ENCODE results near the gene CHMP3.

The CHMP3 gene

DNA sequence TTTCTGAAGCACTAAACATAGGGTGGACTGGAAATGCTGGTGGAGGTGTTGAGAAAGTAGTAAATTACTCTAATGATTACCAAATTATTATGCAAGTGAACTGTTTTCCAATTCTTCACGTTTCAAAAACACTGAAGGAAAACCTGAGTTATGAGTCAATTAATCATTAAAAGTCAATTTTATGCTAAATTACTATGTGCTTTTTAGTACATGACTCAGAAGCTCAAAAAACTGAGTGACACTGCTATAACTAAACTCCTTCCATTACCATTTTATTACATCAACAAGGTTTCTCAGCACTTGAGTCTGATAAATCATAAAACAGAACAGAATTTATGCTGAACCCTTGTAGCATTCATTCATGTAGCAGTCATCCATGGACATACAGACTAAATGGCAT, 20.4 kb downstream of the CHMP3 start:
- WGBS, 2 donors (ENCODE audit: extremely low coverage in 2 of 2, insufficient read length in 2 of 2, insufficient replicate concordance in 1 of 2): no CpG with 5 or more reads among the region's 1 CpG
- no peak overlapping the region for H3K4ac ChIP-seq (ENCODE audit: low read length)
- H3K9ac ChIP-seq (ENCODE audit: low read depth, low read length, poor library complexity): no peak overlapping the region
- H3K27me3 ChIP-seq (ENCODE audit: control insufficient read depth in 3 of 3, insufficient read depth in 3 of 3, low read depth in 1 of 3, low read length in 3 of 3): no peaks in the 10 kb centered on the region
- no peaks in the 10 kb centered on the region for H3K4me1 ChIP-seq (ENCODE audit: control insufficient read depth in 2 of 2, insufficient read depth in 1 of 2, low read depth in 1 of 2, low read length in 2 of 2)
- peaks cover 0 to 24% of the 10 kb centered on the region in 2 donors for H3K9me3 ChIP-seq (replicated peaks in 1 of 2; ENCODE audit: control insufficient read depth in 2 of 2, insufficient read depth in 1 of 2, low read depth in 1 of 2, low read length in 2 of 2)
- H3K4me2 ChIP-seq (ENCODE audit: insufficient read depth, low read length, poor library complexity, severe bottlenecking): no peak overlapping the region
- DNase-seq (ENCODE audit: low spot score): no peak
- H2BK15ac ChIP-seq (ENCODE audit: low read length): no peak overlapping the region
- no peaks in the 10 kb centered on the region for H3K79me1 ChIP-seq (ENCODE audit: low read depth, low read length)
- no peak overlapping the region for H3K27ac ChIP-seq (replicated peaks; ENCODE audit: low read length)
- no peak overlapping the region for H2BK5ac ChIP-seq (ENCODE audit: low read length)
- no peak overlapping the region for H3K4me3 ChIP-seq (ENCODE audit: low read length in 2 of 2)
- H2AFZ ChIP-seq (ENCODE audit: low read length): no peak overlapping the region
- H3K14ac ChIP-seq (ENCODE audit: low read length): no peak overlapping the region
- H3K36me3 ChIP-seq (replicated peaks in 1 of 2; ENCODE audit: control insufficient read depth in 2 of 2, insufficient read depth in 2 of 2, low read length in 2 of 2): peaks cover 0 to 5% of the 10 kb centered on the region in 2 donors
- H4K91ac ChIP-seq (ENCODE audit: low read depth, low read length, poor library complexity): no peak overlapping the region
- no peak overlapping the region for H2AK5ac ChIP-seq (ENCODE audit: low read depth, low read length)
- no peak overlapping the region for H4K8ac ChIP-seq (ENCODE audit: low read depth, low read length)
- H2BK12ac ChIP-seq (ENCODE audit: low read length): no peak overlapping the region
- H3K23ac ChIP-seq (ENCODE audit: low read depth, low read length, poor library complexity): no peak overlapping the region
- H3K18ac ChIP-seq (ENCODE audit: low read length): no peak overlapping the region
- H2BK120ac ChIP-seq (ENCODE audit: low read depth, low read length): no peak overlapping the region

DNA sequence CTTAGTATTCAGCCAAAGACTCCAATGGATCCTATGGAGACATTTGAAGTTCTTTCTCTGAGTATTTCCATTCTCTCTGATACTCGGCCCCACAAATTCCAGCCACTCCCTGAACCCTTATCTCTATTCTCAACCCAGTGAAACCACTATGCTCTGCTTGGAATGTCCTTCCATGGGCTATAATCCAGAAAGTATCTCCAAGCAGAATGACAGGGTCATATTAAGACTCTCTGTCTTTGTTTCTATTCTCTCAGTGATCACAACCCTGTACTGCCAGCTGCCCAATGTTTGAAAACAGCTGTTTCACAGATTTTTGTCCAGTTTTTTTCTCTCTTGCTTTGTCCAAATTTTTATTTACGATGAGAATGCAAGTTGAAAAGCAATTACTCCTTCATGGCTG, 21.9 kb downstream of the CHMP3 start:
- Histone ChIP-seq H3K4ac (ENCODE audit: low read length) (no peak overlapping the region), H2BK120ac (ENCODE audit: low read depth, low read length) (no peak overlapping the region), H3K18ac (ENCODE audit: low read length) (no peak overlapping the region), H4K91ac (ENCODE audit: low read depth, low read length, poor library complexity) (no peak overlapping the region), H2BK5ac (ENCODE audit: low read length) (no peak overlapping the region), H3K14ac (ENCODE audit: low read length) (no peak overlapping the region), H3K4me2 (ENCODE audit: insufficient read depth, low read length, poor library complexity, severe bottlenecking) (no peak overlapping the region), H3K4me1 (ENCODE audit: control insufficient read depth in 2 of 2, insufficient read depth in 1 of 2, low read depth in 1 of 2, low read length in 2 of 2) (no peaks in the 10 kb centered on the region), H4K8ac (ENCODE audit: low read depth, low read length) (no peak overlapping the region), H3K9ac (ENCODE audit: low read depth, low read length, poor library complexity) (no peak overlapping the region), H3K36me3 (replicated peaks in 1 of 2; ENCODE audit: control insufficient read depth in 2 of 2, insufficient read depth in 2 of 2, low read length in 2 of 2) (peaks cover 0 to 3% of the 10 kb centered on the region in 2 donors), H2AK5ac (ENCODE audit: low read depth, low read length) (no peak overlapping the region), H3K79me1 (ENCODE audit: low read depth, low read length) (no peaks in the 10 kb centered on the region), H2AFZ (ENCODE audit: low read length) (no peak overlapping the region), H2BK15ac (ENCODE audit: low read length) (no peak overlapping the region), H3K9me3 (replicated peaks in 1 of 2; ENCODE audit: control insufficient read depth in 2 of 2, insufficient read depth in 1 of 2, low read depth in 1 of 2, low read length in 2 of 2) (peaks cover 0 to 9% of the 10 kb centered on the region in 2 donors), H2BK12ac (ENCODE audit: low read length) (no peak overlapping the region), H3K4me3 (ENCODE audit: low read length in 2 of 2) (no peak overlapping the region), H3K27ac (replicated peaks; ENCODE audit: low read length) (no peak overlapping the region), H3K23ac (ENCODE audit: low read depth, low read length, poor library complexity) (no peak overlapping the region), H3K27me3 (ENCODE audit: control insufficient read depth in 3 of 3, insufficient read depth in 3 of 3, low read depth in 1 of 3, low read length in 3 of 3) (no peaks in the 10 kb centered on the region)
- WGBS, 2 donors (ENCODE audit: extremely low coverage in 2 of 2, insufficient read length in 2 of 2, insufficient replicate concordance in 1 of 2): no CpG with 5 or more reads among the region's 2 CpGs
- DNase-seq (ENCODE audit: low spot score): no peak

DNA sequence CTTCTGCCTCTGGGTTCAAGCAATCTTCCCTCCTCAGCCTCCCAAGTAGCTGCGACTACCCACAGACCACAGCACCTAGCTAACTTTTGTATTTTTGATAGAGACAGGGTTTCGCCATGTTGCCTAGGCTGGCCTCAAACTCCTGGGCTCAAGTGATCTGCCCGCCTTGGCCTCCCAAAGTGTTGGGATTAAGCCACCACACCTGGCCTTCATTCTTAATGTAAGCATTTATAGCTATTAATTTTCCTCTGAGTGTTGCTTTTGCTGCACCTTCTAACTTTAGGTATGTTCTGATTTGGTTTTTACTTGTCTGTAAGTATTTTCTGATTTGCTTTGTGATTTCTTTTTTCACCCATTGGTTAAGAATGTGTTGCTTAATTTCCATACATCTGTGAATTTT, 29.7 kb downstream of the CHMP3 start:
- Histone ChIP-seq H3K4me2 (ENCODE audit: insufficient read depth, low read length, poor library complexity, severe bottlenecking) (no peak overlapping the region), H2BK15ac (ENCODE audit: low read length) (no peak overlapping the region)
- WGBS, 2 donors (ENCODE audit: extremely low coverage in 2 of 2, insufficient read length in 2 of 2, insufficient replicate concordance in 1 of 2): no CpG with 5 or more reads among the region's 3 CpGs

DNA sequence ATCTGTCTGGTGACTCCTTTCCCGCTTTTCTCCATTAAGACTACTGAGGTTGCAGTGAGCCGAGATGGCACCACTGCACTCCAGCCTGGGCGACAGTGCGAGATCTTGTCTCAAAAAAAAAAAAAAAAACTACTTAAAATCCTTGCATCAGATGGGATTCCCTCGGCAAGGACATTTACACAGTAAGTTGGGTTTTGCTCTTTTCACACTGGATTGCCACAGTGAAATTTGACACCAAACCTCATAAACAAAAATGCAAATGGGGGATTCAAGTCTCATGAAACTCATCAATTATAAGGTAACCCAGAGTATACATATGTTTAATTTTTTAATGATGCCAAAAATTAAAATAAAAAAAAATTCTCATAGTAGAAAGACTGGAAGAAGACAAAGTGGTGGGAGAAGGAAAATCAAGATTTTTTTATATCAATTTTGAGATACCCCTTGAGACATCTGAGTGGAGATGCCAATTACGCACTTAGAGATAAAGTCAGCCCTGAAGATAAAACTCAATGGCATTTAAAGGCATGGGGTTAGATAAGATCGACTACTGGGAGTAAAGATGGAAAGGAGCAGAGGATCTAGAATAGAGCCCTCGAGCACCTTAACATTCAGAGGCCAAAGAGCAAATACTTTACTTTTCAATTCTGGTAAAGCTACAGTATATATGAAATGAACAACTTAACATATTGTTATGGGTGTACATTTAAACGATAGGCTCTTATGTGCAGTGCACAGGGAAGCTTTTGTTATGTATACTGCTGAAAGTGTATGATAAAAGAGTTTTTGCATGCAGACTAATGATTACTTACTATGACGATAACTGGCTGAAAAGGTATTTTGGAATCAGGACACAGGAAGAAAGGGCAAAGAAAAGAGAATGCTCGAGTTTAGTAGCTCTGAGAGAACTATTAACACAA, 37.6 kb downstream of the CHMP3 start:
- Histone ChIP-seq H2AFZ (ENCODE audit: low read length) (no peak overlapping the region), H2BK5ac (ENCODE audit: low read length) (no peak overlapping the region)
- no peak for DNase-seq (ENCODE audit: low spot score)

More for the DNA sequence above, 29.7 kb downstream of the CHMP3 start:
- H2BK12ac ChIP-seq (ENCODE audit: low read length): no peak overlapping the region
- H4K91ac ChIP-seq (ENCODE audit: low read depth, low read length, poor library complexity): no peak overlapping the region
- no peak overlapping the region for H3K27ac ChIP-seq (replicated peaks; ENCODE audit: low read length)
- DNase-seq (ENCODE audit: low spot score): no peak
- H3K4me3 ChIP-seq (ENCODE audit: low read length in 2 of 2): no peak overlapping the region
- H2AK5ac ChIP-seq (ENCODE audit: low read depth, low read length): no peak overlapping the region
- peaks cover 2 to 10% of the 10 kb centered on the region in 2 donors for H3K9me3 ChIP-seq (replicated peaks in 1 of 2; ENCODE audit: control insufficient read depth in 2 of 2, insufficient read depth in 1 of 2, low read depth in 1 of 2, low read length in 2 of 2)
- H3K14ac ChIP-seq (ENCODE audit: low read length): no peak overlapping the region
- no peaks in the 10 kb centered on the region for H3K27me3 ChIP-seq (ENCODE audit: control insufficient read depth in 3 of 3, insufficient read depth in 3 of 3, low read depth in 1 of 3, low read length in 3 of 3)
- H2AFZ ChIP-seq (ENCODE audit: low read length): no peak overlapping the region
- peaks cover 3% of the 10 kb centered on the region for H3K79me1 ChIP-seq (ENCODE audit: low read depth, low read length)
- H3K18ac ChIP-seq (ENCODE audit: low read length): no peak overlapping the region
- H4K8ac ChIP-seq (ENCODE audit: low read depth, low read length): no peak overlapping the region
- H3K36me3 ChIP-seq (replicated peaks in 1 of 2; ENCODE audit: control insufficient read depth in 2 of 2, insufficient read depth in 2 of 2, low read length in 2 of 2): peaks cover 2 to 7% of the 10 kb centered on the region in 2 donors
- no peak overlapping the region for H3K4ac ChIP-seq (ENCODE audit: low read length)
- H3K9ac ChIP-seq (ENCODE audit: low read depth, low read length, poor library complexity): no peak overlapping the region
- H3K23ac ChIP-seq (ENCODE audit: low read depth, low read length, poor library complexity): no peak overlapping the region
- no peaks in the 10 kb centered on the region for H3K4me1 ChIP-seq (ENCODE audit: control insufficient read depth in 2 of 2, insufficient read depth in 1 of 2, low read depth in 1 of 2, low read length in 2 of 2)
- H2BK120ac ChIP-seq (ENCODE audit: low read depth, low read length): no peak overlapping the region
- H2BK5ac ChIP-seq (ENCODE audit: low read length): no peak overlapping the region

More for the DNA sequence above, 37.6 kb downstream of the CHMP3 start:
- Histone ChIP-seq H3K18ac (ENCODE audit: low read length) (no peak overlapping the region), H3K9ac (ENCODE audit: low read depth, low read length, poor library complexity) (no peak overlapping the region), H4K91ac (ENCODE audit: low read depth, low read length, poor library complexity) (no peak overlapping the region), H3K4ac (ENCODE audit: low read length) (no peak overlapping the region), H3K4me1 (ENCODE audit: control insufficient read depth in 2 of 2, insufficient read depth in 1 of 2, low read depth in 1 of 2, low read length in 2 of 2) (no peaks in the 10 kb centered on the region), H3K14ac (ENCODE audit: low read length) (no peak overlapping the region), H2AK5ac (ENCODE audit: low read depth, low read length) (no peak overlapping the region), H3K27me3 (ENCODE audit: control insufficient read depth in 3 of 3, insufficient read depth in 3 of 3, low read depth in 1 of 3, low read length in 3 of 3) (no peaks in the 10 kb centered on the region), H2BK12ac (ENCODE audit: low read length) (no peak overlapping the region), H3K4me2 (ENCODE audit: insufficient read depth, low read length, poor library complexity, severe bottlenecking) (no peak overlapping the region), H3K36me3 (replicated peaks in 1 of 2; ENCODE audit: control insufficient read depth in 2 of 2, insufficient read depth in 2 of 2, low read length in 2 of 2) (peaks cover 2 to 39% of the 10 kb centered on the region in 2 donors), H3K9me3 (replicated peaks in 1 of 2; ENCODE audit: control insufficient read depth in 2 of 2, insufficient read depth in 1 of 2, low read depth in 1 of 2, low read length in 2 of 2) (no peaks in the 10 kb centered on the region), H3K23ac (ENCODE audit: low read depth, low read length, poor library complexity) (no peak overlapping the region), H3K79me1 (ENCODE audit: low read depth, low read length) (no peaks in the 10 kb centered on the region), H4K8ac (ENCODE audit: low read depth, low read length) (no peak overlapping the region), H2BK15ac (ENCODE audit: low read length) (no peak overlapping the region), H3K4me3 (ENCODE audit: low read length in 2 of 2) (no peak overlapping the region), H3K27ac (replicated peaks; ENCODE audit: low read length) (no peak overlapping the region), H2BK120ac (ENCODE audit: low read depth, low read length) (no peak overlapping the region)
- WGBS, 2 donors (ENCODE audit: extremely low coverage in 2 of 2, insufficient read length in 2 of 2, insufficient replicate concordance in 1 of 2): no CpG with 5 or more reads among the region's 11 CpGs
